Activated CD4-positive, alpha-beta T cell treated with anti-CD3 and anti-CD28 coated beads, Interleukin-2, amount 10 ng/mL, durations not matched to agents 24 days and 14 days (primary cell): ENCODE results near the gene MPZL1. TPM values are rescaled to one million over a fixed set of nuclear protein-coding genes. Genes with fewer than 3 reads are reported as not detected.
"Not testable (repeated sequence)": the region's sequence is repeated elsewhere in the genome, so short reads cannot be mapped to it uniquely, and the experiment has no call there.

Source experiments
- DNase-seq: peaks from one replicate; pipeline ENCODE4 v3.0.0; 2022
- H3K27ac Mint-ChIP-seq: one replicate; pipeline ENCODE4 v1.8.0; 2022; ENCODE audit warnings: mild to moderate bottlenecking, mixed read lengths
- H3K27me3 Mint-ChIP-seq: one replicate; pipeline ENCODE4 v1.8.0; 2022; ENCODE audit warnings: mixed read lengths
- H3K36me3 Mint-ChIP-seq: one replicate; pipeline ENCODE4 v1.8.0; 2022; ENCODE audit warnings: low read depth, mild to moderate bottlenecking, mixed read lengths
- H3K4me1 Mint-ChIP-seq: one replicate; pipeline ENCODE4 v1.8.0; 2021; ENCODE audit warnings: mixed read lengths
- H3K4me3 Mint-ChIP-seq: one replicate; pipeline ENCODE4 v1.8.0; 2022; ENCODE audit warnings: mild to moderate bottlenecking, moderate library complexity, mixed read lengths
- H3K9me3 Mint-ChIP-seq: one replicate; pipeline ENCODE4 v1.8.0; 2021; ENCODE audit warnings: mixed read lengths
- intact Hi-C: fragments of 100-400 bp; cut with micrococcal nuclease; formaldehyde crosslinking; loops from one replicate; pipeline ENCODE4 v1.15.1; 2023
- total RNA-seq: library from RNA; stranded (reverse); gene quantifications from 2 replicates; pipeline ENCODE4 v1.2.3, GENCODE V29; 2022

MPZL1 gene
- total RNA-seq, 1 donor from 2014 or later = 41.8 TPM

- H3K4me1 Mint-ChIP-seq, H3K4me3 Mint-ChIP-seq, H3K36me3 Mint-ChIP-seq, DNase-seq, H3K9me3 Mint-ChIP-seq, intact Hi-C loops, H3K27me3 Mint-ChIP-seq, H3K27ac Mint-ChIP-seq: not testable (repeated sequence)
Measured at GRCh38 chr1:167830668-167831067, 108.9 kb downstream of the MPZL1 start.

- Mint-ChIP-seq H3K27me3 (peaks cover 3% of the 10 kb centered on the region), H3K27ac (no peak overlapping the region), H3K4me1 (peaks cover 4% of the 10 kb centered on the region), H3K36me3 (no peaks in the 10 kb centered on the region), H3K9me3 (no peaks in the 10 kb centered on the region), H3K4me3 (no peak overlapping the region)
- intact Hi-C loops = no loop called here
- no peak for DNase-seq
Measured at GRCh38 chr1:167832693-167833092, 110.9 kb downstream of the MPZL1 start.

GRCh38 chr1:167833904-167834303 is 112.1 kb downstream of the MPZL1 start:
- H3K4me1 Mint-ChIP-seq = peaks cover 4% of the 10 kb centered on the region
- intact Hi-C loops = no loop called here
- peaks cover 8% of the 10 kb centered on the region for H3K27me3 Mint-ChIP-seq
- H3K9me3 Mint-ChIP-seq = no peaks in the 10 kb centered on the region
- H3K27ac Mint-ChIP-seq = no peak overlapping the region
- H3K4me3 Mint-ChIP-seq = no peak overlapping the region
- H3K36me3 Mint-ChIP-seq = no peaks in the 10 kb centered on the region
- no peak for DNase-seq

GRCh38 chr1:167836197-167836596 is 114.4 kb downstream of the MPZL1 start:
- intact Hi-C loops = no loop called here
- Mint-ChIP-seq H3K9me3 (no peaks in the 10 kb centered on the region), H3K27ac (no peak overlapping the region), H3K4me3 (no peak overlapping the region), H3K4me1 (peaks cover 4% of the 10 kb centered on the region), H3K36me3 (no peaks in the 10 kb centered on the region), H3K27me3 (peaks cover 11% of the 10 kb centered on the region)
- DNase-seq = no peak

- H3K4me1 Mint-ChIP-seq = peaks cover 4% of the 10 kb centered on the region
- H3K36me3 Mint-ChIP-seq = no peaks in the 10 kb centered on the region
- intact Hi-C loops = no loop called here
- H3K4me3 Mint-ChIP-seq = no peak overlapping the region
- H3K27ac Mint-ChIP-seq = no peak overlapping the region
- DNase-seq = no peak
- peaks cover 11% of the 10 kb centered on the region for H3K27me3 Mint-ChIP-seq
- no peaks in the 10 kb centered on the region for H3K9me3 Mint-ChIP-seq
Measured at GRCh38 chr1:167837326-167837725, 115.5 kb downstream of the MPZL1 start.

GRCh38 chr1:167839009-167839408 is 117.2 kb downstream of the MPZL1 start:
- H3K27me3 Mint-ChIP-seq = peaks cover 11% of the 10 kb centered on the region
- H3K4me1 Mint-ChIP-seq = peaks cover 4% of the 10 kb centered on the region
- DNase-seq = no peak
- no peak overlapping the region for H3K27ac Mint-ChIP-seq
- no peaks in the 10 kb centered on the region for H3K36me3 Mint-ChIP-seq
- intact Hi-C loops = no loop called here
- H3K4me3 Mint-ChIP-seq = no peak overlapping the region
- H3K9me3 Mint-ChIP-seq = no peaks in the 10 kb centered on the region

Other genes with a start within 250 kb of the MPZL1 start
- 183 and 186 TPM in 2 replicates for gene CD247, start 203.5 kb upstream of the MPZL1 start, total RNA-seq
- 12.3 and 13.6 TPM in 2 replicates for gene CREG1, start 168.2 kb upstream of the MPZL1 start, total RNA-seq
- 74.7 and 81.0 TPM in 2 replicates for gene RCSD1, start 91.8 kb upstream of the MPZL1 start, total RNA-seq
- gene ADCY10, start 192.2 kb downstream of the MPZL1 start, total RNA-seq = 0.09 and 0.19 TPM in 2 replicates
- gene DCAF6, start 214.7 kb downstream of the MPZL1 start, total RNA-seq = 20.6 and 24.1 TPM in 2 replicates
- gene MPC2, start 215.1 kb downstream of the MPZL1 start, total RNA-seq = 32.2 and 38.9 TPM in 2 replicates